Measurements from ENCODE around the gene IL17C. TPM values are rescaled to one million over a fixed set of nuclear protein-coding genes. Genes with fewer than 3 reads are reported as not detected.
A peak's percentile ranks its signal among the peaks of the same experiment; 100 is the strongest.

The IL17C gene
- total and polyA plus RNA-seq, 9 of the 15 experiments (the other 6 are each of a cell fraction or from before 2014, with no cell fraction given) = not detected

DNA sequence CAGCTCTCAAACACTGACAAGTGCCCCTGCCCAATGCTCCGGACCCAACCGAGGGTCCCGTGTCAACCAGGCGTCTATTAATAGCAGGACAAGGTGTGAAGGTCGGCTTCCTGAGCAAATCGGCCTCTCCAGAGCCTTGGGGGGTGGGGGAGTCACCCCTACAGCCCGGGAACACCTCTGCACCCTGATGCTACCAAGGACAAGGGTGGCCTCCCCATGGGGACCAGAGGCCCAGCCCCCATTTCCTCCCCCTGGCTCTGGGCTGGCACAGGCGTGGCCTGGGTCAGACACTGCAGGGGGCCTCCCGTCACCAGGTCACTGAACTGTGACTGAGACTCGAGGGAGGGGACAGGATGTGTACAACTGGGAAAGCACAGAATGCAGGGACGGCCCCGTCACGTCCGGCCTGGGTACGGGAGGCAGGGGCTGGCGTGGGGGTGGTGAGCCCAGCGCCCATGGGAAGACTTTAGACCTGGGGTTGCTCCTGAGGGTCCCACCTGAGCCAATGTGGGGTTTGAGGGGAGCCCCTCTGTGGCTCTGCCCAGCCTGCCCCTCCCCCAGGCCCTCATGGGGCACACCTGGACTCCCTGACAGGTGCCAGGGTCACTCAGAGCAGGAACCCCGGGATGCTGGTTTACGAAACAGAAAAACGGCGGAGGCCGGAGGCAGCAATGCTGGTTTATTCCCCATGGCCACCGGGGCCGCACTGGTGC lies 13.1 kb downstream of the IL17C start (continued):
- TF ChIP-seq, protein P1, sequence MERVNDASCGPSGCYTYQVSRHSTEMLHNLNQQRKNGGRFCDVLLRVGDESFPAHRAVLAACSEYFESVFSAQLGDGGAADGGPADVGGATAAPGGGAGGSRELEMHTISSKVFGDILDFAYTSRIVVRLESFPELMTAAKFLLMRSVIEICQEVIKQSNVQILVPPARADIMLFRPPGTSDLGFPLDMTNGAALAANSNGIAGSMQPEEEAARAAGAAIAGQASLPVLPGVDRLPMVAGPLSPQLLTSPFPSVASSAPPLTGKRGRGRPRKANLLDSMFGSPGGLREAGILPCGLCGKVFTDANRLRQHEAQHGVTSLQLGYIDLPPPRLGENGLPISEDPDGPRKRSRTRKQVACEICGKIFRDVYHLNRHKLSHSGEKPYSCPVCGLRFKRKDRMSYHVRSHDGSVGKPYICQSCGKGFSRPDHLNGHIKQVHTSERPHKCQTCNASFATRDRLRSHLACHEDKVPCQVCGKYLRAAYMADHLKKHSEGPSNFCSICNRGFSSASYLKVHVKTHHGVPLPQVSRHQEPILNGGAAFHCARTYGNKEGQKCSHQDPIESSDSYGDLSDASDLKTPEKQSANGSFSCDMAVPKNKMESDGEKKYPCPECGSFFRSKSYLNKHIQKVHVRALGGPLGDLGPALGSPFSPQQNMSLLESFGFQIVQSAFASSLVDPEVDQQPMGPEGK (CRISPR knock-in tag; IDR thresholded peaks at IDR 0.05; ENCODE audit: borderline replicate concordance) = no peak
- TF ChIP-seq KLF6 (CRISPR knock-in tag; IDR thresholded peaks at IDR 0.05; ENCODE audit: borderline replicate concordance) = peak; percentile 41; the same call in 1 of the 2 replicates
- no peak for TF ChIP-seq HDAC8 (tag; IDR thresholded peaks at IDR 0.05)
- TF ChIP-seq MCM5 (IDR thresholded peaks at IDR 0.05; ENCODE audit: low read depth) = no peak
- TF ChIP-seq, protein P2, sequence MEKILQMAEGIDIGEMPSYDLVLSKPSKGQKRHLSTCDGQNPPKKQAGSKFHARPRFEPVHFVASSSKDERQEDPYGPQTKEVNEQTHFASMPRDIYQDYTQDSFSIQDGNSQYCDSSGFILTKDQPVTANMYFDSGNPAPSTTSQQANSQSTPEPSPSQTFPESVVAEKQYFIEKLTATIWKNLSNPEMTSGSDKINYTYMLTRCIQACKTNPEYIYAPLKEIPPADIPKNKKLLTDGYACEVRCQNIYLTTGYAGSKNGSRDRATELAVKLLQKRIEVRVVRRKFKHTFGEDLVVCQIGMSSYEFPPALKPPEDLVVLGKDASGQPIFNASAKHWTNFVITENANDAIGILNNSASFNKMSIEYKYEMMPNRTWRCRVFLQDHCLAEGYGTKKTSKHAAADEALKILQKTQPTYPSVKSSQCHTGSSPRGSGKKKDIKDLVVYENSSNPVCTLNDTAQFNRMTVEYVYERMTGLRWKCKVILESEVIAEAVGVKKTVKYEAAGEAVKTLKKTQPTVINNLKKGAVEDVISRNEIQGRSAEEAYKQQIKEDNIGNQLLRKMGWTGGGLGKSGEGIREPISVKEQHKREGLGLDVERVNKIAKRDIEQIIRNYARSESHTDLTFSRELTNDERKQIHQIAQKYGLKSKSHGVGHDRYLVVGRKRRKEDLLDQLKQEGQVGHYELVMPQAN (IDR thresholded peaks at IDR 0.05; ENCODE audit: borderline replicate concordance) = peak; percentile 41; the same call in 1 of the 2 replicates
- TF ChIP-seq BMI1 (IDR thresholded peaks at IDR 0.05; ENCODE audit: low read length) = no peak
- TF ChIP-seq TEAD2 (tag; IDR thresholded peaks at IDR 0.05) = no peak
- TF ChIP-seq HSF4 (CRISPR knock-in tag; IDR thresholded peaks at IDR 0.05; ENCODE audit: borderline replicate concordance) = no peak
- no peak for TF ChIP-seq KHSRP (IDR thresholded peaks at IDR 0.05)
- TF ChIP-seq LARP7 (IDR thresholded peaks at IDR 0.05) = no peak
- no peak for TF ChIP-seq TEAD1 (CRISPR knock-in tag; IDR thresholded peaks at IDR 0.05)
- TF ChIP-seq JUNB (CRISPR knock-in tag; conservative IDR thresholded peaks at IDR 0.05) = no peak
- TF ChIP-seq, protein P3, sequence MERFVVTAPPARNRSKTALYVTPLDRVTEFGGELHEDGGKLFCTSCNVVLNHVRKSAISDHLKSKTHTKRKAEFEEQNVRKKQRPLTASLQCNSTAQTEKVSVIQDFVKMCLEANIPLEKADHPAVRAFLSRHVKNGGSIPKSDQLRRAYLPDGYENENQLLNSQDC (CRISPR knock-in tag; IDR thresholded peaks at IDR 0.05) = no peak
- TF ChIP-seq, protein P4, sequence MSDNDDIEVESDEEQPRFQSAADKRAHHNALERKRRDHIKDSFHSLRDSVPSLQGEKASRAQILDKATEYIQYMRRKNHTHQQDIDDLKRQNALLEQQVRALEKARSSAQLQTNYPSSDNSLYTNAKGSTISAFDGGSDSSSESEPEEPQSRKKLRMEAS (CRISPR knock-in tag; IDR thresholded peaks at IDR 0.05) = peak; percentile 56
- no peak for TF ChIP-seq HNRNPL (IDR thresholded peaks at IDR 0.05; ENCODE audit: low read depth, low read length)
- TF ChIP-seq PURB (CRISPR knock-in tag; IDR thresholded peaks at IDR 0.05; ENCODE audit: low read depth) = no peak
- TF ChIP-seq, protein P5, sequence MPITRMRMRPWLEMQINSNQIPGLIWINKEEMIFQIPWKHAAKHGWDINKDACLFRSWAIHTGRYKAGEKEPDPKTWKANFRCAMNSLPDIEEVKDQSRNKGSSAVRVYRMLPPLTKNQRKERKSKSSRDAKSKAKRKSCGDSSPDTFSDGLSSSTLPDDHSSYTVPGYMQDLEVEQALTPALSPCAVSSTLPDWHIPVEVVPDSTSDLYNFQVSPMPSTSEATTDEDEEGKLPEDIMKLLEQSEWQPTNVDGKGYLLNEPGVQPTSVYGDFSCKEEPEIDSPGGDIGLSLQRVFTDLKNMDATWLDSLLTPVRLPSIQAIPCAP (CRISPR knock-in tag; IDR thresholded peaks at IDR 0.05; ENCODE audit: borderline replicate concordance) = no peak
- TF ChIP-seq, protein P6, sequence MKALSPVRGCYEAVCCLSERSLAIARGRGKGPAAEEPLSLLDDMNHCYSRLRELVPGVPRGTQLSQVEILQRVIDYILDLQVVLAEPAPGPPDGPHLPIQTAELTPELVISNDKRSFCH (CRISPR knock-in tag; IDR thresholded peaks at IDR 0.05) = no peak
- TF ChIP-seq, protein P6 (tag; IDR thresholded peaks at IDR 0.05) = no peak
- no peak for TF ChIP-seq STAT5B (CRISPR knock-in tag; IDR thresholded peaks at IDR 0.05)
- no peak for TF ChIP-seq RB1 (IDR thresholded peaks at IDR 0.05; ENCODE audit: low read depth)
- TF ChIP-seq ZNF766 (CRISPR knock-in tag; conservative IDR thresholded peaks at IDR 0.05) = no peak
- no peak for TF ChIP-seq SP1 (CRISPR knock-in tag; IDR thresholded peaks at IDR 0.05)
- no peak for TF ChIP-seq SNIP1 (IDR thresholded peaks at IDR 0.05; ENCODE audit: low read depth)
- TF ChIP-seq EGR1 (conservative IDR thresholded peaks at IDR 0.05) = peak; percentile 43; the same call in 1 of the 2 replicates

All from K562 (cell line).